HL-60 (cell line): Measurements from ENCODE around the gene HERC2.

Experiments
- DNase-seq, 2 experiments: peaks; one replicate each; pipeline ENCODE4 v3.0.0-alpha.2; 2010 to 2020; ENCODE audit warnings: low read depth in 1 of 2, low spot score in 1 of 2
- H3K27ac ChIP-seq: fragments of 250-450 bp; sonication (Bioruptor Pico); replicated peaks from 2 replicates; pipeline ENCODE4 v1.5.1; 2020; ENCODE audit warnings: mild to moderate bottlenecking, moderate library complexity
- H3K27me3 ChIP-seq: fragments of 250-450 bp; sonication (Bioruptor Pico); 2 replicates; pipeline ENCODE4 v1.5.1; 2021; ENCODE audit warnings: mild to moderate bottlenecking, moderate library complexity; ENCODE audit not compliant: insufficient read depth, poor library complexity, severe bottlenecking
- H3K4me3 ChIP-seq: replicated peaks from 2 replicates; pipeline ENCODE4 v1.5.1; 2011; ENCODE audit warnings: mild to moderate bottlenecking, control low read depth, low read length; ENCODE audit not compliant: insufficient read depth
- CTCF ChIP-seq: IDR thresholded peaks from one replicate; pipeline ENCODE4 v1.5.1; 2011; ENCODE audit warnings: low read length, control low read depth, inconsistent platforms; ENCODE audit not compliant: insufficient read depth
- GABPA ChIP-seq: IDR thresholded peaks from 2 replicates; pipeline ENCODE4 v1.6.1; 2012; ENCODE audit warnings: low read depth
- POLR2AphosphoS5 ChIP-seq: IDR thresholded peaks from 2 replicates; pipeline ENCODE4 v1.6.1; 2012; ENCODE audit warnings: low read depth
- REST ChIP-seq: IDR thresholded peaks from 2 replicates; pipeline ENCODE4 v1.6.1; 2012; ENCODE audit warnings: low read depth; ENCODE audit not compliant: insufficient replicate concordance
- SPI1 ChIP-seq: IDR thresholded peaks from 2 replicates; pipeline ENCODE4 v1.6.1; 2012; ENCODE audit warnings: low read depth, mild to moderate bottlenecking, borderline replicate concordance

The HERC2 gene

DNA sequence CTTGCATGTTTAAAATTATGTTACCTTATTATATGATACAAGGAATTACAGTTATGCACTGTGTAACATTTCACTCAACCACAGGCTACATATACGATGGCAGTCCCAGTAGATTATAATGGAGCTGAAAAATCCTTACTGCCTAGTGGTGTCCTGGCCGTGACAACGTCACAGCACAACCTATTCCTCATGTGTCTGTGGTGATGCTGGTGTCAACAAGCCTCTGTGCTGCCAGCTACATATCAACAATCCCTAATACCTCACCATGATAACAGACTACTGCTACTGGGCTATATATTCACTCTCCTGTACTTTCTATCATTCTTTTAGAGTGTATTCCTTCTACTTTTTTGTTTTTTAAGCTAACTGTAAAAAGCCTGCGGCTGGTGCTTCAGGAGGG is 142.7 kb downstream of the HERC2 start:
- TF ChIP-seq CTCF, result no peak
- TF ChIP-seq GABPA, result no peak
- no peak for TF ChIP-seq REST
- no peak for TF ChIP-seq SPI1
- TF ChIP-seq POLR2AphosphoS5, result no peak
- Histone ChIP-seq H3K27me3 (no peaks in the 10 kb centered on the region), H3K27ac (no peak overlapping the region), H3K4me3 (no peak overlapping the region)
- no peak for DNase-seq

DNA sequence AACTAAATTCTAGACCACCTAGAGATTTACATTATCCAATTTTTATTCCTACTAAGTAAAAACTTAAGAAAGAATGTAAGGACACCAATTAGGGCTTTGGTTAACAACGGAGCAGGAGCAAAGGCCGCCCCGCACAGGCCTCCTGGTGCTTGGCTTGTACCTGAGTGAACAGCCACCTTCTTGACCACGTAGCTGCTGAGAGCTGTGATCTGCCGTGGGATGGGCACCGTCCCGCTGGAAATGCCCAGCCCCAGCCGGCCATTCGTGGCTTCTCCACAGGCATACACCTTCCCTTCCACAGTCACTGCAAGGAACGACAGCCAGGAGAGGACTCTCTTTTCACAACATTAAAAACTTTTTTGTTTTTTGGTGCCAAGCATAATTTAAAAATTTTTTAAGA is 143.3 kb downstream of the HERC2 start:
- Histone ChIP-seq H3K4me3 (no peak overlapping the region), H3K27me3 (no peaks in the 10 kb centered on the region), H3K27ac (no peak overlapping the region)
- TF ChIP-seq POLR2AphosphoS5 (no peak), SPI1 (no peak), GABPA (no peak), REST (no peak), CTCF (no peak)
- no peak for DNase-seq

GRCh38 chr15:28178290-28178689 is 143.7 kb downstream of the HERC2 start:
- Histone ChIP-seq H3K27me3 (no peaks in the 10 kb centered on the region), H3K27ac (no peak overlapping the region), H3K4me3 (no peak overlapping the region)
- no peak for DNase-seq
- TF ChIP-seq SPI1, result no peak
- no peak for TF ChIP-seq REST
- no peak for TF ChIP-seq POLR2AphosphoS5
- no peak for TF ChIP-seq GABPA
- no peak for TF ChIP-seq CTCF
